WI38 (cell line): ENCODE measurements around the gene CTDSPL.

Experiments
- H3K4me3 ChIP-seq: 2 replicates; pipeline ENCODE4 v1.5.1; 2011; ENCODE audit warnings: low read depth, mild to moderate bottlenecking, control low read depth, low read length
- CTCF ChIP-seq: IDR thresholded peaks from 2 replicates; pipeline ENCODE4 v1.5.1; 2012; ENCODE audit warnings: low read depth, mild to moderate bottlenecking, control low read depth, low read length

CTDSPL gene

GRCh38 chr3:37961622-37962431 lies 100.1 kb downstream of the CTDSPL start:
- H3K4me3 ChIP-seq = no peak overlapping the region
- TF ChIP-seq CTCF = no peak

GRCh38 chr3:37963016-37963415 lies 101.3 kb downstream of the CTDSPL start:
- no peak for TF ChIP-seq CTCF

GRCh38 chr3:37963635-37964034 lies 102.0 kb downstream of the CTDSPL start:
- TF ChIP-seq CTCF = no peak
- H3K4me3 ChIP-seq = no peak overlapping the region

More at GRCh38 chr3:37963016-37963415, 101.3 kb downstream of the CTDSPL start:
- no peak overlapping the region for H3K4me3 ChIP-seq

GRCh38 chr3:37964146-37964545 lies 102.5 kb downstream of the CTDSPL start:
- no peak overlapping the region for H3K4me3 ChIP-seq
- TF ChIP-seq CTCF = no peak

- no peak overlapping the region for H3K4me3 ChIP-seq
- no peak for TF ChIP-seq CTCF
These were observed 103.0 kb downstream of the CTDSPL start for GRCh38 chr3:37964716-37965115.

GRCh38 chr3:37967260-37967881 lies 105.7 kb downstream of the CTDSPL start:
- TF ChIP-seq CTCF = peak; percentile 94

GRCh38 chr3:37968199-37968598 lies 106.5 kb downstream of the CTDSPL start:
- no peak for TF ChIP-seq CTCF
- no peak overlapping the region for H3K4me3 ChIP-seq

More at GRCh38 chr3:37967260-37967881, 105.7 kb downstream of the CTDSPL start:
- no peak overlapping the region for H3K4me3 ChIP-seq
